ENCODE results near the gene TLX2.

TLX2 gene

DNA sequence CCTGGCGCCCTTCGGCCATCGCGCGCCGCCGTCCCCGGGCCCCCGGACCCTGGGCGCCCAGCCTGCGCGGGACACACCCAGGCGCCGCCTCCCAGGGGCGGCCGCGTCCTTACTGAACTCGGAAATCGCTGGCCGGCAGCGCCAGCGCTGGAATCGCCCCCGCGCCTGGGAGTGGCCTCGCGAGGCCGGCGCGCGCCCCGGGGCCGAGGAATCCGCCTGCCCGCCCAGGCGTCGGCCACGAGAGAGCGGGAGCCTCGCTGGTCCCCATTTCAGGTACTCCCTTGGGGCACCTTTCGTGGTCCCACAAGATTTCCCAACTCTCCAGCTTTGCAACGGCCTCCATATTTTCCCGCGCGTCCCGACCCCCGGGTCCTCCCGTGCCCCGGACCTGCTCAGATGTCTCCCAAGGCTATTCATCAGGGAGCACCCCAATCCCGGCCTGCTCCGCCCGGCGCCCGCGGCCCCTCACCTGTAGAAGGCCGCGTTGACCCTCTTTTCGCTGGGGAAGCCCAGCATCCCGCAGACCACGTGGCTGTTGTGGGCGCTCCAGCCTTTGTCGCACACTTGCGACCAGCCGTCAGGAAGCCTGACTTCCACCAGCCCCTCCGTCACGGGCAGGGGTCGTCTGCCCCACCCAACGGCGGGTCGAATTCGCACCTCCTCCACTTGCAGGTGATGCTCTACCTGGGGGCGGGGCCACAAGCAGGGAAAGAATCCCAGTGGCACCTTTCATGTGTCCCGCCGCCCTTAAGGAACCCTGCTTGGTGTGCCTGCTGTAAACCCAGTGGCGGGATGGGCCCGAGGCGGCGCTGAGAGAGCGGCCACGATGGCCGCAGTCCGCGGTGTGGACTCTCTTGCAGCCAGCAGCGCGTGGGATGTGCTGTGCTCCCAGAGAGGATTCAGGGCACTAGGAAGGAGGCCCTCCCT is 34.9 kb downstream of the TLX2 start:
- Mint-ChIP-seq H3K4me1 (ENCODE audit: low read depth) (peaks cover 17% of the 10 kb centered on the region), H3K36me3 (ENCODE audit: low read depth) (no peaks in the 10 kb centered on the region), H3K27ac (no peak overlapping the region), H3K9me3 (no peaks in the 10 kb centered on the region), H3K27me3 (ENCODE audit: low read depth) (peaks cover 46% of the 10 kb centered on the region), H3K4me3 (peak overlapping the region; percentile 54)

- Mint-ChIP-seq H3K4me3 (peak overlapping the region; percentile 16), H3K36me3 (ENCODE audit: low read depth) (no peaks in the 10 kb centered on the region), H3K9me3 (no peaks in the 10 kb centered on the region), H3K4me1 (ENCODE audit: low read depth) (peaks cover 17% of the 10 kb centered on the region), H3K27ac (no peak overlapping the region), H3K27me3 (ENCODE audit: low read depth) (peaks cover 42% of the 10 kb centered on the region)
Measured at GRCh38 chr2:74550231-74550630, 36.0 kb downstream of the TLX2 start.

- H3K4me1 Mint-ChIP-seq (ENCODE audit: low read depth) = peaks cover 17% of the 10 kb centered on the region
- H3K4me3 Mint-ChIP-seq = no peak overlapping the region
- no peak overlapping the region for H3K27ac Mint-ChIP-seq
- H3K27me3 Mint-ChIP-seq (ENCODE audit: low read depth) = peaks cover 29% of the 10 kb centered on the region
- H3K9me3 Mint-ChIP-seq = no peaks in the 10 kb centered on the region
- no peaks in the 10 kb centered on the region for H3K36me3 Mint-ChIP-seq (ENCODE audit: low read depth)
Measured at GRCh38 chr2:74551530-74551929, 37.3 kb downstream of the TLX2 start.

- Mint-ChIP-seq H3K9me3 (no peaks in the 10 kb centered on the region), H3K27me3 (ENCODE audit: low read depth) (peaks cover 27% of the 10 kb centered on the region), H3K4me1 (ENCODE audit: low read depth) (peaks cover 21% of the 10 kb centered on the region), H3K4me3 (peak overlapping the region; percentile 43), H3K27ac (peak overlapping the region; percentile 32), H3K36me3 (ENCODE audit: low read depth) (peaks cover 6% of the 10 kb centered on the region)
Measured at GRCh38 chr2:74551942-74552913, 38.0 kb downstream of the TLX2 start.

GRCh38 chr2:74552914-74553811 is 38.9 kb downstream of the TLX2 start:
- H3K9me3 Mint-ChIP-seq = no peaks in the 10 kb centered on the region
- H3K4me1 Mint-ChIP-seq (ENCODE audit: low read depth) = peaks cover 24% of the 10 kb centered on the region
- peak overlapping the region; percentile 87 for H3K27ac Mint-ChIP-seq
- peaks cover 9% of the 10 kb centered on the region for H3K36me3 Mint-ChIP-seq (ENCODE audit: low read depth)
- H3K4me3 Mint-ChIP-seq = peak overlapping the region; percentile 74
- H3K27me3 Mint-ChIP-seq (ENCODE audit: low read depth) = peaks cover 17% of the 10 kb centered on the region

DNA sequence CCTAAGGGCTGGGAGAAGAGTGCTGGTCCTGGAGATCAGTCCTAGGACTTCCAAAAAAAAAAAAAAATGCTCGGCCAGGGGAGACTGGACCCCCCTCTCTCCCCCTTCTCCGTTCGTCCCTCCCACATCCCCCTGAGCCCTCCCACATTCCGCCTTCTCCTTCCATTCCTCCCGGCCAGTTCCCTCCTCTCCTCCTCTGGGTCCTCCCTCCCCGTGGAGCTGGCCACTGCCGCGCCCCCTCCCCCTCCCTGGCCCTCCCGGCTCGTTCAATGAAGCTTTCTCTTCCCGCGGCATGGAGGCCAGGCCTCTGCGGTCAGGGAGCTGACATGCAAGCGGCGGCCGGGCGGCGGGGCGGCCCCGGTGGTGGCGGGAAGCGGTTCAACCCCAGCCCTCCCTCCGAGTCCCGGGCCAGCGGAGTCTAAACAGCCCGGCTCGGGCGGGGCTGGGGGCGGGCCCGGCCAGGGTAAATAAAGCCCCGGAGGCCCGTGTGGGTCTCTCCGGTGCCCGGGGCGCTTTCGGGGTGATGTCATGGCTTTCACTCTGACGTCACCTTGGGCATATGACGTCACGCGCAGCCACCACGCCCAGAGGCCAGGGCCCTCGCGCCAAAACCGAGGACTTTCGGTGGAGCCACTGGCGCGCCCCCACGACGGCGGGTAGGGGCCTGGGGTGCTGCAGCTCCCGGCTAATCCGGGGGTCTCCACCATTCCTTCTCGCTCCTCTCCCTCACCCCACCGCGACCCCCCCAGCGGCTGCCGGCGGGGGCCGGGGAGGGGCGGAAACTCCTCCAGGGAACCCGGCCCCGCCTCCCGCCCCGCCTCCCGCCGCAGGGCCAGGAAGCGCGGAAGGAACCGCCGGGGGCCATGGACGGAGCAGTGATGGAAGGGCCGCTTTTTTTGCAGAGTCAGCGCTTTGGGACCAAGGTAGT is 39.9 kb downstream of the TLX2 start, which contains the start of the genes DOK1 and LOXL3:
TSS of gene DOK1 (plus strand) at position 829 of the 928 bp plus-strand sequence. CDS start at position 864, 35 bp downstream.
TSS of gene LOXL3 (minus strand) at position 51 of the 928 bp plus-strand sequence. CDS start 1,308 bp downstream, outside the sequence.
- H3K27me3 Mint-ChIP-seq (ENCODE audit: low read depth) = peaks cover 14% of the 10 kb centered on the region
- H3K4me1 Mint-ChIP-seq (ENCODE audit: low read depth) = peaks cover 23% of the 10 kb centered on the region

DNA sequence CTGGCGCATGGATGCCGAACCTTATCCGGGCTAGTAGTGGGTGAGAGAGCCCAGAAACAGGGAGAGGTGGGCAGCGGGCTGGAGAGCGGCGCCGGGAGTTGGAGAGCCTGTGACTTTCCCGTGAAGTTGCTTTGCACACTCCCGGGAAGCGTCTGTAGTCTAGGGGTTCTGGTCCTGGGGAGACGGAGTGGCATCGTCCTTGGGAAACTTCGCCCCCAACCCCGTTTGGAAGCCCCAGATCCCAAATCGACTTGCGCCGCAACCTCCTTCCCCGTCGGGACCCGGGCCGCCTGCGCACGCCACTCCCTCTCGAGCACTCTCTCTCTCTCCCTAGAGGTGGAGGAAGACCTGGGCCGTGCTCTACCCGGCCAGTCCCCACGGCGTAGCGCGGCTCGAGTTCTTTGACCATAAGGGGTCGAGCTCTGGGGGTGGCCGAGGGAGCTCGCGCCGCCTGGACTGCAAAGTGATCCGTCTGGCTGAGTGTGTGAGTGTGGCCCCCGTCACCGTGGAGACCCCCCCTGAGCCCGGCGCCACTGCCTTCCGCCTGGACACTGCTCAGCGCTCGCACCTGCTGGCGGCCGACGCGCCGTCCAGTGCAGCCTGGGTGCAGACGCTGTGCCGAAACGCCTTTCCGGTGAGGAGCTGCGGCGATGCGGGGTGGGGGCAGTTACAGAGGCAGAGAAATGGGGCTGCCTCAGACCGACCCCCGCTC is 40.7 kb downstream of the TLX2 start:
- peaks cover 11% of the 10 kb centered on the region for H3K36me3 Mint-ChIP-seq (ENCODE audit: low read depth)
- peak overlapping the region; percentile 96 for H3K4me3 Mint-ChIP-seq
- H3K9me3 Mint-ChIP-seq = no peaks in the 10 kb centered on the region
- H3K27me3 Mint-ChIP-seq (ENCODE audit: low read depth) = peaks cover 13% of the 10 kb centered on the region
- H3K4me1 Mint-ChIP-seq (ENCODE audit: low read depth) = peaks cover 24% of the 10 kb centered on the region
- H3K27ac Mint-ChIP-seq = peak overlapping the region; percentile 94

More for the DNA sequence above, 39.9 kb downstream of the TLX2 start, which contains the start of the genes DOK1 and LOXL3:
- Mint-ChIP-seq H3K4me3 (peak within 1 kb of the TSS; percentile 96), H3K27ac (peak within 1 kb of the TSS; percentile 94), H3K36me3 (ENCODE audit: low read depth) (peaks cover 11% of the 10 kb centered on the region), H3K9me3 (no peaks in the 10 kb centered on the region)

- Mint-ChIP-seq H3K36me3 (ENCODE audit: low read depth) (peaks cover 11% of the 10 kb centered on the region), H3K4me3 (peak overlapping the region; percentile 96), H3K9me3 (no peaks in the 10 kb centered on the region), H3K27ac (no peak overlapping the region), H3K27me3 (ENCODE audit: low read depth) (peaks cover 6% of the 10 kb centered on the region), H3K4me1 (ENCODE audit: low read depth) (peaks cover 29% of the 10 kb centered on the region)
Measured at GRCh38 chr2:74555610-74556103, 41.4 kb downstream of the TLX2 start.

GRCh38 chr2:74556159-74556558 is 41.9 kb downstream of the TLX2 start:
- H3K27me3 Mint-ChIP-seq (ENCODE audit: low read depth) = peaks cover 4% of the 10 kb centered on the region
- H3K4me1 Mint-ChIP-seq (ENCODE audit: low read depth) = peaks cover 29% of the 10 kb centered on the region
- no peaks in the 10 kb centered on the region for H3K9me3 Mint-ChIP-seq
- H3K27ac Mint-ChIP-seq = no peak overlapping the region
- peak overlapping the region; percentile 96 for H3K4me3 Mint-ChIP-seq
- H3K36me3 Mint-ChIP-seq (ENCODE audit: low read depth) = peaks cover 11% of the 10 kb centered on the region

DNA sequence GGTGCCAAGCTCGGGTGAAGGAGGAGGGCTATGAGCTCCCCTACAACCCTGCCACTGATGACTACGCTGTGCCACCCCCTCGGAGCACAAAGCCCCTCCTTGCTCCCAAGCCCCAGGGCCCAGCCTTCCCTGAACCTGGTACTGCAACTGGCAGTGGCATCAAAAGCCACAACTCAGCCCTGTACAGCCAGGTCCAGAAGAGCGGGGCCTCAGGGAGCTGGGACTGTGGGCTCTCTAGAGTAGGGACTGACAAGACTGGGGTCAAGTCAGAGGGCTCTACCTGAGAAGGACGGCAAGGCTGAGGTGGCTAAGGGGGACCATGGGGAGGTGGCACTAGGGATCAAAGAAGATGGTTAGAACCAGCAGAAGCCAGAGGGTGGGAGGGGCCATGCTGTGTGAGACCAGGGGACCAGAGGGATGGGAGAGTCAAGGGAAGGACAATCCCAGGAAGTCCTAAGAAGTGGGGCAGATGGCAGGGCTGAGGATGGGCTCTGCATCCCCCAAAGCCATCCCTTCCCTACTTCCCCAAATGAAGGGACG is 42.7 kb downstream of the TLX2 start:
- Mint-ChIP-seq H3K27me3 (ENCODE audit: low read depth) (no peaks in the 10 kb centered on the region), H3K27ac (no peak overlapping the region), H3K9me3 (no peaks in the 10 kb centered on the region), H3K36me3 (ENCODE audit: low read depth) (peaks cover 11% of the 10 kb centered on the region), H3K4me1 (ENCODE audit: low read depth) (peaks cover 28% of the 10 kb centered on the region), H3K4me3 (no peak overlapping the region)

DNA sequence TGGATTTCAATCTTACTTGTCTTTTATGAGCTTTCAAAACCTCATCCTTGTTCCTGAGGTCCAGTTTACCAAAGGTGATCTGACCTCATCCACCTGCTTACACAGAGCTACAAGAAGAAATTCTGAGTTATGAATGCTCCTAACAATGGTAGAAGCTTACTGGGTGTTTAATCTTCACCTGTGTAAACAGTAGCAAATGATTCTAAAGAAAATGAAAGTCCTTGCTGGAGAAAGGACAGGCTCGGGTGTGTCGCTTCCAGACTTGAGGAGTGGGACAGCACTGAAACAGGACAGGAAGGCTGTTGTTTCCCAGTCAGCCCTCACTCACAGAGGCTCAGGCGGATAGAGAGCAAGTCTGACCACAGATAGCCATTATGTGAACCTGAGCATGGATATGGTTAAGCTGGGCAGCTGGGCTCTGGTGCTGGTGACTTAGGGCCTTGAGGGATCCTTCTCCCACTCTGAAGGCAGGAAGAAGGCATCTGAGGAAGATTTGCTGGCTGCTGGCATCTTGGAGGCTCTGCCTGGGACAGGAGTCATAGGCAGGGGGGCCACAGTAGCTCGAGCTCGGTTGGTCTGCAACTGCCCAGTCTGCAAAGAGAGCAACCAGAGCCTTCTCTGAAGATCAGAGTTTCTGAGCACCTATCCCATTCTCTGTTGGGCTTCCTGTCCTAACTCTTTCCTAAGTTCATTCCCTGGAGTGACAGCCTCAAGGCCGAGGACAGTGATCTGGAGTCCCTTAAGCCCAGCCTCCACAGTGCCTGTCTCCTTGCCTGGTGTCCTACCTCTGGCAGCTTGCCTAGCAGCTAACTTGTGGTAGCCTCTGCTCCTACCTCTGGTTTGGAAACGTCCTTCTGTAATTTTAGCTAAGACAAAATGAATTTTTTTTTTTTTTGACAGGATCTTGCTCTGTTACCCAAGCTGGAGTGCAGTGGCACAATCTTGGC is 44.3 kb downstream of the TLX2 start:
- Mint-ChIP-seq H3K4me1 (ENCODE audit: low read depth) (peaks cover 31% of the 10 kb centered on the region), H3K9me3 (no peaks in the 10 kb centered on the region), H3K27me3 (ENCODE audit: low read depth) (no peaks in the 10 kb centered on the region), H3K36me3 (ENCODE audit: low read depth) (peaks cover 12% of the 10 kb centered on the region), H3K27ac (no peak overlapping the region), H3K4me3 (no peak overlapping the region)
